HCT116 (cell line): ENCODE measurements around the gene SDF4. TPM values are rescaled to one million over a fixed set of nuclear protein-coding genes. Genes with fewer than 3 reads are reported as not detected.

Experiments used
- ATAC-seq: fragments of 200-7000 bp; cut with Tn5 transposase; 2 replicates; pipeline ENCODE4 v1.9.1; 2020; ENCODE audit warnings: mild to moderate bottlenecking, moderate library complexity
- BruUV-seq: library from RNA; stranded (reverse); fragments of 400-500 nt; replicated peaks from 2 replicates; lab custom pipeline; 2021; lab: Mats Ljungman, UMichigan
- CTCF ChIA-PET: fragments of 300-600 bp; sonication (Branson Sonifier 250); formaldehyde crosslinking; loops from one replicate; lab custom pipeline; 2021; ENCODE audit warnings: antibody characterized with exemption; lab: Charles Lee
- POLR2A ChIA-PET: fragments of 300-600, 350-600 bp; sonication (Branson Sonifier 250); formaldehyde crosslinking; loops from one replicate; lab custom pipeline; 2021; ENCODE audit warnings: antibody characterized with exemption; lab: Charles Lee
- RAD21 ChIA-PET, 2 experiments: fragments of 300-600 bp; sonication (Branson Sonifier 250); formaldehyde crosslinking; loops; one replicate each; lab custom pipeline; 2023; ENCODE audit warnings: low total read pairs in 2 of 2; ENCODE audit not compliant: uncharacterized antibody in 2 of 2, unreplicated experiment in 2 of 2, low non-redundant PET in 1 of 2; lab: Charles Lee
- DNase-seq: peaks from one replicate; pipeline ENCODE4 v3.0.0-alpha.2; 2010; ENCODE audit warnings: low read depth, low spot score
- H2AFZ ChIP-seq: fragments of 200-600 bp; shearing (Covaris generic), sonication (generic); 2 replicates; pipeline ENCODE4 v1.6.1; 2017; ENCODE audit warnings: low read depth, mixed run types, mixed read lengths, antibody characterized with exemption, low read length; ENCODE audit not compliant: poor library complexity, severe bottlenecking
- H3K27ac ChIP-seq: 2 replicates; pipeline ENCODE4 v1.5.1; 2012; ENCODE audit warnings: low read depth, low read length
- H3K27me3 ChIP-seq: fragments of 200-600 bp; sonication (generic); 2 replicates; pipeline ENCODE4 v1.6.1; 2016; ENCODE audit warnings: mixed run types, low read length, mixed read lengths; ENCODE audit not compliant: insufficient read depth
- H3K36me3 ChIP-seq, 2 experiments: fragments of 200-500 bp in 1 of 2; fragments of 200-600 bp in 1 of 2; sonication (Bioruptor generic) in 1 of 2; sonication (generic) in 1 of 2; 2 replicates each; pipeline versions ENCODE4 v1.5.1 to v1.6.1; 2014 to 2016; ENCODE audit warnings: low read length in 2 of 2, inconsistent platforms in 1 of 2, mixed read lengths in 1 of 2, mixed run types in 1 of 2; ENCODE audit not compliant: insufficient read depth in 2 of 2, control insufficient read depth in 1 of 2
- H3K4me1 ChIP-seq, 2 experiments: fragments of 200-600 bp in 1 of 2; sonication (generic) in 1 of 2; 2 replicates each; pipeline versions ENCODE4 v1.5.1 to v1.6.1; 2012 to 2017; ENCODE audit warnings: low read length in 2 of 2, inconsistent platforms in 1 of 2, mild to moderate bottlenecking in 1 of 2, mixed read lengths in 1 of 2, mixed run types in 1 of 2, moderate library complexity in 1 of 2; ENCODE audit not compliant: insufficient read depth in 2 of 2, control insufficient read depth in 1 of 2
- H3K4me2 ChIP-seq: fragments of 200-600 bp; sonication (generic); 2 replicates; pipeline ENCODE4 v1.6.1; 2017; ENCODE audit warnings: mixed run types, low read length, mixed read lengths
- H3K4me3 ChIP-seq, 2 experiments: fragments of 200-600 bp in 1 of 2; sonication (generic) in 1 of 2; replicated peaks in 1 of 2; 2 replicates each; pipeline ENCODE4 v1.5.1; 2011 to 2016; ENCODE audit warnings: low read length in 2 of 2, control low read depth in 1 of 2, low read depth in 1 of 2, mild to moderate bottlenecking in 1 of 2, mixed read lengths in 1 of 2, mixed run types in 1 of 2
- H3K79me2 ChIP-seq: fragments of 200-600 bp; sonication (generic); 2 replicates; pipeline ENCODE4 v1.6.1; 2017; ENCODE audit warnings: mild to moderate bottlenecking, mixed run types, low read length, moderate library complexity, mixed read lengths; ENCODE audit not compliant: insufficient read depth
- H3K9ac ChIP-seq: fragments of 200-600 bp; sonication (generic); 2 replicates; pipeline ENCODE4 v1.6.1; 2016; ENCODE audit warnings: low read length, mixed read lengths
- H3K9me2 ChIP-seq: fragments of 200-600 bp; sonication (generic), shearing (Covaris generic); 2 replicates; pipeline ENCODE4 v1.6.1; 2017; ENCODE audit warnings: mixed run types, mild to moderate bottlenecking, moderate library complexity; ENCODE audit not compliant: insufficient read depth
- H3K9me3 ChIP-seq, 2 experiments: fragments of 200-500 bp in 1 of 2; fragments of 200-600 bp in 1 of 2; sonication (Bioruptor generic) in 1 of 2; sonication (generic) in 1 of 2; 2 replicates each; pipeline ENCODE4 v1.6.1; 2014 to 2017; ENCODE audit warnings: low read length in 2 of 2, mixed read lengths in 2 of 2, inconsistent platforms in 1 of 2, low read depth in 1 of 2, mild to moderate bottlenecking in 1 of 2, mixed run types in 1 of 2, moderate library complexity in 1 of 2; ENCODE audit not compliant: control insufficient read depth in 1 of 2, insufficient read depth in 1 of 2
- H4K20me1 ChIP-seq: fragments of 200-600 bp; sonication (generic), shearing (Covaris generic); 2 replicates; pipeline ENCODE4 v1.6.1; 2017; ENCODE audit warnings: mixed run types, mild to moderate bottlenecking, moderate library complexity; ENCODE audit not compliant: insufficient read depth
- CBX3 ChIP-seq: IDR thresholded peaks from 2 replicates; pipeline ENCODE4 v1.6.1; 2012; ENCODE audit warnings: low read depth
- CEBPB ChIP-seq: IDR thresholded peaks from 2 replicates; pipeline ENCODE4 v1.6.1; 2012; ENCODE audit warnings: low read depth
- EGR1 ChIP-seq: IDR thresholded peaks from 2 replicates; pipeline ENCODE4 v1.6.1; 2012; ENCODE audit warnings: low read depth
- ELF1 ChIP-seq: IDR thresholded peaks from 2 replicates; pipeline ENCODE4 v1.6.1; 2012; ENCODE audit warnings: low read depth, borderline replicate concordance
- JUND ChIP-seq: IDR thresholded peaks from 2 replicates; pipeline ENCODE4 v1.6.1; 2012
- POLR2AphosphoS5 ChIP-seq: IDR thresholded peaks from 2 replicates; pipeline ENCODE4 v1.6.1; 2011; ENCODE audit warnings: mild to moderate bottlenecking, low read depth, low read length, moderate library complexity
- SP1 ChIP-seq: IDR thresholded peaks from 2 replicates; pipeline ENCODE4 v1.6.1; 2012; ENCODE audit warnings: low read depth
- SRF ChIP-seq: IDR thresholded peaks from 2 replicates; pipeline ENCODE4 v1.6.1; 2012; ENCODE audit warnings: low read depth
- TCF7L2 ChIP-seq: IDR thresholded peaks from 2 replicates; pipeline ENCODE4 v1.7.0; 2011; ENCODE audit warnings: borderline replicate concordance, inconsistent platforms; ENCODE audit not compliant: insufficient read depth, insufficient read length; ENCODE audit errors: extremely low read depth
- YY1 ChIP-seq: IDR thresholded peaks from 2 replicates; pipeline ENCODE4 v1.6.1; 2011; ENCODE audit warnings: low read length, low read depth, moderate library complexity, mild to moderate bottlenecking; ENCODE audit not compliant: insufficient replicate concordance; ENCODE audit errors: extremely low read depth
- ZFX ChIP-seq: fragments of 450-650 bp; IDR thresholded peaks from 2 replicates; pipeline ENCODE4 v1.6.1; 2017
- ZNF274 ChIP-seq: fragments of 200-500 bp; sonication (Bioruptor generic); IDR thresholded peaks from 2 replicates; pipeline ENCODE4 v1.6.1; 2014; ENCODE audit warnings: mild to moderate bottlenecking, low read depth, low read length, inconsistent platforms
- intact Hi-C: fragments of 100-400 bp; cut with micrococcal nuclease; formaldehyde crosslinking; loops from 2 replicates; pipeline ENCODE4 v1.10.0; 2022
- total RNA-seq: library from RNA; stranded (reverse); gene quantifications from one replicate; pipeline ENCODE4 v1.2.1, GENCODE V29; 2021; ENCODE audit not compliant: unreplicated experiment
- TF ChIP-seq, protein P1 (sequence below): IDR thresholded peaks from 2 replicates; pipeline ENCODE4 v1.6.1; 2012
- TF ChIP-seq, protein P2 (sequence below): IDR thresholded peaks from 2 replicates; pipeline ENCODE4 v1.6.1; 2012
- TF ChIP-seq, protein P3 (sequence below): IDR thresholded peaks from 2 replicates; pipeline ENCODE4 v1.6.1; 2011; ENCODE audit warnings: mild to moderate bottlenecking, low read length, moderate library complexity; ENCODE audit not compliant: insufficient replicate concordance; ENCODE audit errors: extremely low read depth

The SDF4 gene
- total RNA-seq, 1 experiment from 2014 or later = 133 TPM

DNA sequence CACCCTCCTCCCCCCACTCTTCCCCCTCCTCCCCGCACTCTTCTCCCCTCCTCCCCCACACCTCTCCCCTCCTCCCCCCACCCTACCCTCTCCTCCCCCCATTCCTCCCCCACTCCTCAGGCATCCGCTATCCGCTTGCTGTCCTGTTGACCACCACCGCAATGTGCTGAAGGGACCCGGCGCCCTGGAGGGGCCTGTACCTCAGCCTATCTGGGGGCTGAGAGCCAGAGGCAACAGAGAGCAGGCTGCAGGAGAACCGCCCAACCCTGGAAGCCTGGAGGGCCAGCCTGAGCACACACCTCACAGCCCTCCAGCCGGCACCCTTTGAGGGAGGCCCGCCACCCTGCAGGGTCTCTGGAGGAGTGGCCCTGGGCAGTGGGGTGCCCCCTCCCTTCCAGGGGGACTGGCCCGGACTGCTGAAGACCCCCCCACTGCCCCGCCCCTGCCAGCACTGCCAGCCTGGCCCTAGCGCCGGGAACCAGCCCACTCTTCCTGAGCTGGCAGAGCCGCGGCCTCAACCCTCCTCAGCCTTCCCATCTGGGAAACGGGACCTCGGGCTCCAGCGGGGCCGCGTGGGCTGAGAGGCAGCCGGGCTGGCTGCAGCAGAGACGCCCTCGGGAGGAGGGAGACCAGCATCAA lies 13.5 kb upstream of the SDF4 start:
- POLR2A ChIA-PET = no interaction called here
- no peaks in the 10 kb centered on the region for H3K27me3 ChIP-seq
- peaks cover 0 to 9% of the 10 kb centered on the region in 2 experiments; a peak in 1 of 4 replicates for H3K4me1 ChIP-seq
- no peak overlapping the region for H3K9ac ChIP-seq
- CTCF ChIA-PET = no interaction called here
- H3K79me2 ChIP-seq = no peaks in the 10 kb centered on the region
- no peak overlapping the region; the same call in 1 of the 2 replicates for H3K27ac ChIP-seq
- H3K36me3 ChIP-seq = no peaks in the 10 kb centered on the region
- no peaks in the 10 kb centered on the region for H3K9me2 ChIP-seq
- no peak overlapping the region for H3K4me3 ChIP-seq
- no peak for TF ChIP-seq TCF7L2
- TF ChIP-seq SRF = no peak
- TF ChIP-seq, protein P1, sequence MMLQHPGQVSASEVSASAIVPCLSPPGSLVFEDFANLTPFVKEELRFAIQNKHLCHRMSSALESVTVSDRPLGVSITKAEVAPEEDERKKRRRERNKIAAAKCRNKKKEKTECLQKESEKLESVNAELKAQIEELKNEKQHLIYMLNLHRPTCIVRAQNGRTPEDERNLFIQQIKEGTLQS = no peak
- TF ChIP-seq ELF1 = no peak
- no peak for TF ChIP-seq EGR1
- no peak for TF ChIP-seq CBX3
- ATAC-seq (no peak), DNase-seq (no peak)
- intact Hi-C loops = no loop called here
- BruUV-seq = no TSS peak
- H3K4me2 ChIP-seq = no peak overlapping the region
- H4K20me1 ChIP-seq = no peaks in the 10 kb centered on the region
- no peaks in the 10 kb centered on the region for H3K9me3 ChIP-seq
- H2AFZ ChIP-seq = no peak overlapping the region
- RAD21 ChIA-PET = no interaction called here

DNA sequence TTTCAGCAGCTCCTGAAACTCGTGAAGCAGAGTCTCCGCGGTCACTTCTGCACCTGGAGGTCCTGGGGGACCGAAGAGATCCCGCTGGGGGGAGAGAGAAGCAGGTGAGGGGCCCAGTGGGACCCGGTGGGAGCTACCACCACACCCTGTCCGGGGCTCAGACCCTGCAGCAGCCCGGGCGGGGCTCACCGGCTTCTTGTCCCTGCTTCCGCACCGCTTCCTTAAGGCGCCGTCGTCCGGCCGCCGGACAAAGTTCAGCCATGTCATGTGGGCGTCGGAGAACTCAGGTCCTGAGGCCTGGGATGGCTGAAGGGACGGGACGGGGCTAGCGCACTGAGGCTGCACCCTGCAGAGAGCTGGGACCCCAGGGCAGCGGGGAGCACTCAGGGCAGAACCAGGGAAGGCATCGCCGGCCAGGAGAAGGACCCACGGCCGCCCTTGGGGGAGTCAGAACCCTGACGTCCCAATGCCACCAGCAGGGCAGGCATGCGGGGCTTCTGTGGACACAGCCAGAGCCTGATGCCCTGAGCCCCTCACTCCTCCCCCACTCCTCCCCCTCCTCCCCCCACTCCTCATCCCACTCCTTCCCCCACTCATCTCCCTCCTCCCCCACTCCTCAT lies 12.5 kb upstream of the SDF4 start:
- intact Hi-C loops = no loop called here
- Histone ChIP-seq H3K4me1 (peaks cover 0 to 9% of the 10 kb centered on the region in 2 experiments; a peak in 1 of 4 replicates), H3K4me2 (no peak overlapping the region), H3K27me3 (no peaks in the 10 kb centered on the region), H3K79me2 (no peaks in the 10 kb centered on the region), H4K20me1 (no peaks in the 10 kb centered on the region), H3K9ac (no peak overlapping the region), H2AFZ (no peak overlapping the region), H3K9me3 (no peaks in the 10 kb centered on the region), H3K27ac (no peak overlapping the region), H3K4me3 (no peak overlapping the region), H3K36me3 (no peaks in the 10 kb centered on the region), H3K9me2 (no peaks in the 10 kb centered on the region)
- BruUV-seq = no TSS peak
- CTCF ChIA-PET = no interaction called here
- RAD21 ChIA-PET = no interaction called here
- no peak for DNase-seq
- peak; percentile 23; the same call in 1 of the 2 replicates for ATAC-seq
- POLR2A ChIA-PET = no interaction called here
- TF ChIP-seq SRF (no peak), ELF1 (no peak), YY1 (no peak), CBX3 (no peak), EGR1 (no peak), TCF7L2 (no peak), ZNF274 (no peak), POLR2AphosphoS5 (no peak), JUND (no peak), CEBPB (no peak), ZFX (no peak), SP1 (no peak)
- TF ChIP-seq, protein P1 = no peak
- TF ChIP-seq, protein P2, sequence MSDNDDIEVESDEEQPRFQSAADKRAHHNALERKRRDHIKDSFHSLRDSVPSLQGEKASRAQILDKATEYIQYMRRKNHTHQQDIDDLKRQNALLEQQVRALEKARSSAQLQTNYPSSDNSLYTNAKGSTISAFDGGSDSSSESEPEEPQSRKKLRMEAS = no peak
- TF ChIP-seq, protein P3, sequence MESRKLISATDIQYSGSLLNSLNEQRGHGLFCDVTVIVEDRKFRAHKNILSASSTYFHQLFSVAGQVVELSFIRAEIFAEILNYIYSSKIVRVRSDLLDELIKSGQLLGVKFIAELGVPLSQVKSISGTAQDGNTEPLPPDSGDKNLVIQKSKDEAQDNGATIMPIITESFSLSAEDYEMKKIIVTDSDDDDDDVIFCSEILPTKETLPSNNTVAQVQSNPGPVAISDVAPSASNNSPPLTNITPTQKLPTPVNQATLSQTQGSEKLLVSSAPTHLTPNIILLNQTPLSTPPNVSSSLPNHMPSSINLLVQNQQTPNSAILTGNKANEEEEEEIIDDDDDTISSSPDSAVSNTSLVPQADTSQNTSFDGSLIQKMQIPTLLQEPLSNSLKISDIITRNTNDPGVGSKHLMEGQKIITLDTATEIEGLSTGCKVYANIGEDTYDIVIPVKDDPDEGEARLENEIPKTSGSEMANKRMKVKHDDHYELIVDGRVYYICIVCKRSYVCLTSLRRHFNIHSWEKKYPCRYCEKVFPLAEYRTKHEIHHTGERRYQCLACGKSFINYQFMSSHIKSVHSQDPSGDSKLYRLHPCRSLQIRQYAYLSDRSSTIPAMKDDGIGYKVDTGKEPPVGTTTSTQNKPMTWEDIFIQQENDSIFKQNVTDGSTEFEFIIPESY = no peak
